ENCODE data around the gene GLB1L. TPM values are rescaled to one million over a fixed set of nuclear protein-coding genes. Genes with fewer than 3 reads are reported as not detected.
"Not testable (repeated sequence)": the region's sequence is repeated elsewhere in the genome, so short reads cannot be mapped to it uniquely, and the experiment has no call there.

GLB1L gene
- total RNA-seq, 6 experiments from 2014 or later, result 4.4 to 7.6 (median 5.5) TPM

DNA sequence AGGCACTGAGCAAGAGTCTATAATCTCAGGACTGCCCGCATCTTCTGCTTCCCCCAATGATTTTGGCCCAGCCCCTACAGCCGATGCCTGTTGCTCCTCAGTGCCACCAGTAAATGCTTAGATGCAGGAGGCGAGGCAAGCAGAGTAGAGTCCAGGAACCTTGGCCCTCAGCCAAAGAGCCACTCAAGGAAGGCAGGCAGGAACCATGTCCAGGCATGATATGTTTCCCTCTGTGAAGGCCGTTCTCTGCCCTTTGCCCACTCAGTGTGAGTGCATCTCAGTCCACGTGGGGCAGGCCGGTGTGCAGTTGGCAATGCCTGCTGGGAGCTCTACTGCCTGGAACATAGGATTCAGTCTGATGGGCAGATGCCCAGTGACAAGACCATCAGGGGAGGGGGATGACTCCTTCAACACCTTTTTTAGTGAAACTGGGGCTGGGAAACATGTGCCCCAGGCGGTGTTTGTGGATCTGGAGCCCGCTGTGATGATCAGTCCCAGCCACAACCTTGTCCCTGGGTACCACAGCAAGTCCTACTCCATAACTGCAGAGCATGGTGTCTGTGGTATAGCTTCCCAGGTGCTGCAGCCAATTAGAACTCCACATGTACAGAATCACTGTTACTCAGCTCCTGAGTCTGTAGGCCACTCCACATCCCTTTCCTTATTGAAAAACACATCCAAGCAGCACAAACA, 24.3 kb upstream of the GLB1L start:
- H3K9me3 Mint-ChIP-seq, result no peaks in the 10 kb centered on the region
- no peak overlapping the region for H3K4me3 Mint-ChIP-seq
- peaks cover 15% of the 10 kb centered on the region for H3K27me3 Mint-ChIP-seq (ENCODE audit: insufficient read depth)
- DNase-seq, result no peak
- TF ChIP-seq, protein P1, sequence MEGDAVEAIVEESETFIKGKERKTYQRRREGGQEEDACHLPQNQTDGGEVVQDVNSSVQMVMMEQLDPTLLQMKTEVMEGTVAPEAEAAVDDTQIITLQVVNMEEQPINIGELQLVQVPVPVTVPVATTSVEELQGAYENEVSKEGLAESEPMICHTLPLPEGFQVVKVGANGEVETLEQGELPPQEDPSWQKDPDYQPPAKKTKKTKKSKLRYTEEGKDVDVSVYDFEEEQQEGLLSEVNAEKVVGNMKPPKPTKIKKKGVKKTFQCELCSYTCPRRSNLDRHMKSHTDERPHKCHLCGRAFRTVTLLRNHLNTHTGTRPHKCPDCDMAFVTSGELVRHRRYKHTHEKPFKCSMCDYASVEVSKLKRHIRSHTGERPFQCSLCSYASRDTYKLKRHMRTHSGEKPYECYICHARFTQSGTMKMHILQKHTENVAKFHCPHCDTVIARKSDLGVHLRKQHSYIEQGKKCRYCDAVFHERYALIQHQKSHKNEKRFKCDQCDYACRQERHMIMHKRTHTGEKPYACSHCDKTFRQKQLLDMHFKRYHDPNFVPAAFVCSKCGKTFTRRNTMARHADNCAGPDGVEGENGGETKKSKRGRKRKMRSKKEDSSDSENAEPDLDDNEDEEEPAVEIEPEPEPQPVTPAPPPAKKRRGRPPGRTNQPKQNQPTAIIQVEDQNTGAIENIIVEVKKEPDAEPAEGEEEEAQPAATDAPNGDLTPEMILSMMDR (IDR thresholded peaks at IDR 0.05), result no peak
- no peak overlapping the region for H3K27ac Mint-ChIP-seq
- H3K4me1 Mint-ChIP-seq (ENCODE audit: low read depth), result peaks cover 25% of the 10 kb centered on the region
- H3K36me3 Mint-ChIP-seq (ENCODE audit: low read depth), result no peaks in the 10 kb centered on the region

DNA sequence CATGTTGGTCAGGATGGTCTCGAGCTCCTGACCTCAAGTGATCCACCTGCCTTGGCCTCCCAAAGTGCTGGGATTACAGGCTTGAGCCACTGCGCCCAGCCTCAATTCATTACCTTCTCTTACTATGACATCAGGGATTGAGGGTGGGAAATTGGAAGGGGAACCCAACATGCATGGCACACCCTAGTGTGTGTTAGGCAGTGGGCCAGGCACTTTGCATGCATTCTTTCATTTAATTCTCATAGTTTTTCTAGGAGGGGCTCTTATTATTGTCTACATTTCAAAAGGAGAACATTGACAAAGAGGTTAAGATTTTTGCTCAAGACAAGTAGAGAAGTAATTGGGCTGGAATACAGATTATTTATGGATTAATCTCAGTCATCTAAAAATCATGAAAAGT, 23.1 kb upstream of the GLB1L start:
- DNase-seq, result no peak
- H3K4me1 Mint-ChIP-seq (ENCODE audit: low read depth), result peaks cover 13% of the 10 kb centered on the region
- no peak overlapping the region for H3K4me3 Mint-ChIP-seq
- no peaks in the 10 kb centered on the region for H3K36me3 Mint-ChIP-seq (ENCODE audit: low read depth)
- TF ChIP-seq, protein P1 (IDR thresholded peaks at IDR 0.05), result no peak
- H3K27me3 Mint-ChIP-seq (ENCODE audit: insufficient read depth), result peaks cover 18% of the 10 kb centered on the region
- no peaks in the 10 kb centered on the region for H3K9me3 Mint-ChIP-seq
- H3K27ac Mint-ChIP-seq, result no peak overlapping the region

DNA sequence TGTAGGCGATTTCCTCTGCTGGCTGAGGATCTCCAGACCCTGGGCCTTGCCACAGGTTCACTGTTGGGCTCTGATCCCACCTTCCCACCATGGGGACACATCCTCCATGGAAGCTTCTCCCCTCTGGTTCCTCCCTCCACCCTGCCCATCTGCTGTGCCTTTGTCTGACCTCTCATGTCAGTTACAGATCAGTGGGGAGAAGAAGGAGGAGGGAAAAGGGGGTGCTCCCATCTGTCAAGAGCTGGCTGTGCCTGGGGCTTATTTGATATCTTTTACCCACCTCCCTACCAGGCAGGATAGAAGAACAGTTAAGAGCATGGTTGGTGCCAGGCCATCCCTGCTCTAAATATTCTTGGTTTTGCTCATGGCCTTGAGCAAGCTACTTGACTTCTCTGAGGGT, 21.6 kb upstream of the GLB1L start:
- TF ChIP-seq, protein P1 (IDR thresholded peaks at IDR 0.05), result no peak
- DNase-seq, result no peak
- Mint-ChIP-seq H3K4me1 (ENCODE audit: low read depth) (peaks cover 1% of the 10 kb centered on the region; the same call in 1 of the 2 replicates), H3K27me3 (ENCODE audit: insufficient read depth) (peaks cover 22% of the 10 kb centered on the region), H3K4me3 (no peak overlapping the region), H3K9me3 (no peaks in the 10 kb centered on the region), H3K27ac (no peak overlapping the region), H3K36me3 (ENCODE audit: low read depth) (no peaks in the 10 kb centered on the region)

DNA sequence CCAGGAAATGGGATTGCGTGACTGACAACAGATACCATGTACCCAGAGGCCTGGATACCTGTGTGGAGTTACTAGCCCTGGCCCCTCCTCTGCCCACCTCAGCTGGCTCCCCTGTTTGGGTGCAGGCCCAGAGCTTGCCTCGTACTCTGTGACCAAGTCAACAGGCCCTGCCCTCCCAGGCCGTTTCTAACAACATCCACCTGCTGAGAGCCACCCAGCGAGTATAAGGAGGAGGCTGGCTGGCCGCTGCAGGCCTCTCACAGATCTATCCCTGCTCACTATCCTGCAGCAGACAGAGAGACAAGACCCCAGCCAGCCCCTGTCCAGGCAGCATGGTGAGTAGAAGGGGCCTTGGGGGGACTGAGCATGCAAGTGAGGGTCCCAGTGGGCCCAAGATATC, 21.0 kb upstream of the GLB1L start:
- Mint-ChIP-seq H3K36me3 (ENCODE audit: low read depth) (no peaks in the 10 kb centered on the region), H3K27ac (no peak overlapping the region), H3K27me3 (ENCODE audit: insufficient read depth) (peaks cover 22% of the 10 kb centered on the region), H3K4me3 (no peak overlapping the region), H3K9me3 (no peaks in the 10 kb centered on the region), H3K4me1 (ENCODE audit: low read depth) (peaks cover 6% of the 10 kb centered on the region; the same call in 1 of the 2 replicates)
- no peak for DNase-seq
- TF ChIP-seq, protein P1 (IDR thresholded peaks at IDR 0.05), result no peak

DNA sequence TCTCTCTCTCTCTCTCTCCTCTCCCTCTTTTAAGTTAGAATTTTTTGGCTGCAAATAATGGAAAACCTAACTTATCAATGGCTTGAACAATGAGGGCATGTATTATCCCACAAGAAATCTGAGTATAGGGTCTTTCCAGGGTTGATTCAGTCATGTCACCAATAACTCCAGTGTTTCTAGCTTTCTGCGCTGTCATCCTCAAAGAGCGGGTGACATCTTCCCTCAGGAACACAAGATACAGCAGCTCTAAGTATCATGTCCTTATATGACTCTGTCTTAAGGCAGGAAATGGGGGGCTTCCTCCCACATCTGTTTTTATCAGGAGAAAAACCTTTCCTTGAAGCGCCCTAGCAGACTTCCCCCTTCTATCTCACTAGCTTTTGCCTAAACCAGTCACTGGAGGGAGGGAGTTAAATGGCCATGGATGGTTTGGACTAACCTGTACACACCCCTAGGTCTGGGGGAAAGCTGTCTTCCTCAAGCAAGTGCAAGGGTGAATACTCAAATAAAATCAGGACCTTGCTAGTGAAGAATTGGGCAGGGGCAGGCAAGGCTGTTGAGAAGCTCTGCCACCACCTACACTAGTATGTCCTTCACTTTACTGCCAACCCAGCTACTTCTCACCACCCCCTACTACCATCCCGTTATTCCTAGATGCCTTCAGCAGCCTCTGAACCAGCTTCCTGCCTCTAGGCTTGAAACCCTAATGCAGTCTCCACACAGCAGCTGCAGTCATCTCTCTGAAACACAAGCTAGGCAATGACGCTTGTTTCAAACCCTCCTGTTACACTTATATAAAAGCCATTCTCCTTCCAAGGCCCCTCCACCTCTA, 16.0 kb upstream of the GLB1L start:
- H3K27ac Mint-ChIP-seq, result no peak overlapping the region
- no peak for DNase-seq

DNA sequence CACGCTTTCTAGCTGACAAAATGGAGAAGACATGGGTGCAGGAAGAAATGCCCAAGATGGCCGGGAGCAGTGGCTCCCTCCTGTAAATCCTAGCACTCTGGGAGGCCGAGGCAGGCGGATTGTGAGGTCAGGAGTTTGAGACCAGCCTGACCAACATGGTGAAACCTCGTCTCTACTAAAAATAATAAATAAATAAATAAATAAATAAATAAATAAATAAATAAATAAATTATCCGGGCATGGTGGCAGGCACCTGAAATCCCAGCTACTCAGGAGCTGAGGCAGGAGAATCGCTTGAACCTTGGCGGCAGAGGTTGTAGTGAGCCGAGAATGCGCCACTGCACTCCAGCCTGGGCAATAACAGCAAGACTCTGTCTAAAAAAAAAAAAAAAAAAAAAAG, 13.7 kb upstream of the GLB1L start:
- peaks cover 22% of the 10 kb centered on the region for H3K27me3 Mint-ChIP-seq (ENCODE audit: insufficient read depth)
- not testable (repeated sequence) for H3K9me3 Mint-ChIP-seq; H3K36me3 Mint-ChIP-seq (ENCODE audit: low read depth); H3K4me3 Mint-ChIP-seq; DNase-seq; H3K27ac Mint-ChIP-seq
- H3K4me1 Mint-ChIP-seq (ENCODE audit: low read depth), result peaks cover 13% of the 10 kb centered on the region

More for the DNA sequence above, 16.0 kb upstream of the GLB1L start:
- TF ChIP-seq, protein P1 (IDR thresholded peaks at IDR 0.05), result no peak
- Mint-ChIP-seq H3K9me3 (no peaks in the 10 kb centered on the region), H3K4me1 (ENCODE audit: low read depth) (peaks cover 6% of the 10 kb centered on the region; the same call in 1 of the 2 replicates), H3K27me3 (ENCODE audit: insufficient read depth) (peaks cover 29% of the 10 kb centered on the region), H3K36me3 (ENCODE audit: low read depth) (no peaks in the 10 kb centered on the region), H3K4me3 (no peak overlapping the region)

All from HFFc6 (cell line).